ENCODE results near the gene TLE4.

- TF ChIP-seq POLR2A (IDR thresholded peaks at IDR 0.05; ENCODE audit: low read length) (no peak), GATA1 (IDR thresholded peaks at IDR 0.05; ENCODE audit: low read depth, low read length) (no peak)
These were observed 99.8 kb downstream of the TLE4 start for GRCh38 chr9:79671558-79671957.

Measured in erythroblast (primary cell).